Midbrain (tissue), 1 donor: ENCODE data around the gene RAD9A.
A peak's percentile ranks its signal among the peaks of the same experiment; 100 is the strongest.

ENCODE experiments used
- DNase-seq: peaks from one replicate; lab custom pipeline; 2025; lab: John Stamatoyannopoulos, UW

RAD9A gene

DNA sequence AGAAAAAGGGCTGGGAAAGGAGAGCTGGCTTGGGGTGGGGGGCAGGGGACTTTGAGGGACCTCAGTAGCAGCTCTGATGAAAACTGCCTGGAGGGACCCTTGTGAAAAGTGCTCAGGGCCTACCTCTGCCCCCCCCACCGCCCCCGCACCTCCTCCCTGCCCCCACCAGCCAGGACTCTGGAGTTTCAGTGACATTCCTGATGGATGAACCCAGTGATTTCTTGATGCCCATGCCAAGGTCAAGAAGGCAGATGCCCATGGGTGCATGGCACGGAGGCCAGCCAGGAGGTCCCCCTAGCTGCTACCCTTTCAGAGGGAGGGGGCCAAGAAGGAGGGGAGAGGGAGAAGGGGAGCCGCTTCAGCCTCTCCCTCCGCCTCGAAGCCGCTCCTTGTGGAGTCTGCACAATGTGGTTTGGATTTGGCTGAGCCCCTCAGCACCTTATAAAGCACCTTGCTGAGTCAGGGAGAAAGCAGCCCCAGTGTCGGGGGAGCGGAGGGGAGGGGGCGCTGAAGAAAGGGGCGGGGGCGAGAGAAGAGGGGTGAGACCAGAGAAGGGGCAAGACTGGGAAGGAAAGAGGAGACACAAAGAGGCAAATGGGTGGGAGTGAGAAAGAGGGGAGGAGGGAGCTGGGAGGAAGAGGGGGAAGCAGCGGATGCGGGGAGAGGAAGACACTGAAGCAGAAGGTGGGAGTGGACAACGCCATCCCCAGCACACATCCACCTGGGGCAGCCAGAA lies 16.3 kb upstream of the RAD9A start:
- no peak for DNase-seq

DNA sequence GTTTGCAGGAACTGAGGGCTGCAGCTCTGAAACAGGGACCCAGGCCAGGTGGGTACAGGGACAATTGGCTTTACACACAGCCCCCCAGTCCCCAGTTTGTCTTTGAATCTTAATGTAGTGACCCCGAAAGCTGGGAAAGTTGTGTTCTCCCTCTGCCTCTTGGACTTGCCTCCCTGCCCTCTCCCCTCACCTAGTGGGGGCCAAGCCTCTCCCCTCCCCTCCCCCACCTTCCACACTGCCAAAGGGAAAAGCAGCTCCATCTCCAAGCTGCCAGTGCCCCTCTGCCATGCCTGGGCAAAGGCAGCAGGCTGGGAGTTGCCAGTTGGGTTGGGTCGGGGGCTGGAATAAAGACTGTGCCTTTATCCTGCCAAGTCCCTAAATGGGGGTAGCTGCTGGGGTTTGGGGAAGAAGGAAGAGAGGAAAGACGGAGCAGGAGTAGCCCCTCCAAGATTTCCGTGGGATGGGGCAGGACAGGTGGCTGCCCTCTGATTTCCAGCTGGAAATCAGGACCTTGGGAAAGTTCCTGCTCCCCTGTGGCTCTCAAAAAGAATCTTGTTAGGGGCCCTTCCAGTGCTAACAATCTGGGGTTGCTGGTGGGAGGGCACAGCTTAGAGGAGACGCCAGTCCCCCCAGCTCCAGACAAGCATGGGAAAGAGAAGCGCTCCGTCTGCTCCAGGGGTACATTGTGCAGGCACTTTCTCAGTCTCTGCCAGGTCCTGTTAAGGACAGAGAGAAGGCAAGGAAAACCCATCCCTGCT lies 15.5 kb upstream of the RAD9A start:
- no peak for DNase-seq

DNA sequence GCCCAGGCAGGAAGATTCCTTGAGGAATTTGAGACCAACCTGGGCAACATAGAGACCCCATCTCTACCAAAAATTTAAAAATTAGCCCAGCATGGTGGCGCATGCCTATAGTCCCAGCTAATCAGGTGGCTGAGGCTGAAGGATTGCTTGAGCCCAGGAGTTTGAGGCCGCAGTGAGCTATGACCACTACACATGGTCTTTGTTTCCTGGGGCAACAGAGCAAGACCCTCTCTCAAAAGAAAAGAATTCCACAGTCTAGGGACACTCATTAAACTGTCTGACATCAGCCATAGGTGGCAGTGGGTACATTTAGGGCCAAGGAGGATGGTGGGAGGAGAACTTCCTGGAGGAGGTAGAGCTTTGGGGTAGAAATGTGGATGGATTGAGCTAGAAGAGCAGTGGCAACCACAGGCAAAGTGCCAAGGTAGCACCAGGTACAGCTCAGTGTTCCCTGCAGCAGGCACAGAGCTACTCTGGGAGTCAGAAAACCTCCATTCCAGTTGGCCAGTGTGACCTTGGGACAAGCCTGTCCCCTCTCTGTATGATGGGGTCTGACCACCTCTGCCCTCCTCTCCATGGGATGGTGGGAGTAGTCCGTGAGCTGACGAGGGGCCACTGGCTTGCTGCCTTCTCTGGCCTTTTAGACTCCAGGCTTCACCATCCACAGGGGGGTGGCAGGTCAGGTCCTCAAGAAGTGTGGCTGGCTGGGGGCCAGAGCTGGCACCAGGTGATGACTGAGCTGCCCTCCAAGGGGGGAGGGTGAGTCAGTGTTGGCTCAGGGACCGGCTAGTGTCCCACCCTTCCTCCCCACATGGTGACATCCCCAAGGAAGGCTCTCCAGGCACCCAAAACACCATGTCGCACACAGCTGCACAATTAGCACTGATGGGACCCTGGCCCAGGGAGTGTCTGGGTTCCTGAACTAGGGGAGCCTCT lies 14.6 kb upstream of the RAD9A start:
- no peak for DNase-seq

DNA sequence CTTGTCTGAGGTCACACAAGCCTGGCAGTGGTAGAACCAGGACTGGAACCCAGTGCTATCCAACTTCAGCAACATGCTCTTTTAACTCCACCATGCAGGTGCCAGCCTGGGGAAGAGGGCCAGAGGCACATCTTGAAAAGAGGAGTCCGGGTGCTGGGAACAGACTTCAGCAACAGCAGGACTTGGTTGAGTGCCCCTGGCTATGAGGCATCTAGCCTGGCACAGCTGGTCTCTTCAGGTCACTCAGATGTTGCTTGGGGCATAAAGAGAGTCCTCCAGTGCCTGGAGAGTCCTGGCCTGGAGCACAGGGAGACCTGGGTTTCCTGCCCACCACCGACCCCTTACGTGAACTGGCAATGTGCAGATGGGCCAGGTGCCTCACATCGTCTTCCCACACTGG lies 13.2 kb upstream of the RAD9A start:
- no peak for DNase-seq

DNA sequence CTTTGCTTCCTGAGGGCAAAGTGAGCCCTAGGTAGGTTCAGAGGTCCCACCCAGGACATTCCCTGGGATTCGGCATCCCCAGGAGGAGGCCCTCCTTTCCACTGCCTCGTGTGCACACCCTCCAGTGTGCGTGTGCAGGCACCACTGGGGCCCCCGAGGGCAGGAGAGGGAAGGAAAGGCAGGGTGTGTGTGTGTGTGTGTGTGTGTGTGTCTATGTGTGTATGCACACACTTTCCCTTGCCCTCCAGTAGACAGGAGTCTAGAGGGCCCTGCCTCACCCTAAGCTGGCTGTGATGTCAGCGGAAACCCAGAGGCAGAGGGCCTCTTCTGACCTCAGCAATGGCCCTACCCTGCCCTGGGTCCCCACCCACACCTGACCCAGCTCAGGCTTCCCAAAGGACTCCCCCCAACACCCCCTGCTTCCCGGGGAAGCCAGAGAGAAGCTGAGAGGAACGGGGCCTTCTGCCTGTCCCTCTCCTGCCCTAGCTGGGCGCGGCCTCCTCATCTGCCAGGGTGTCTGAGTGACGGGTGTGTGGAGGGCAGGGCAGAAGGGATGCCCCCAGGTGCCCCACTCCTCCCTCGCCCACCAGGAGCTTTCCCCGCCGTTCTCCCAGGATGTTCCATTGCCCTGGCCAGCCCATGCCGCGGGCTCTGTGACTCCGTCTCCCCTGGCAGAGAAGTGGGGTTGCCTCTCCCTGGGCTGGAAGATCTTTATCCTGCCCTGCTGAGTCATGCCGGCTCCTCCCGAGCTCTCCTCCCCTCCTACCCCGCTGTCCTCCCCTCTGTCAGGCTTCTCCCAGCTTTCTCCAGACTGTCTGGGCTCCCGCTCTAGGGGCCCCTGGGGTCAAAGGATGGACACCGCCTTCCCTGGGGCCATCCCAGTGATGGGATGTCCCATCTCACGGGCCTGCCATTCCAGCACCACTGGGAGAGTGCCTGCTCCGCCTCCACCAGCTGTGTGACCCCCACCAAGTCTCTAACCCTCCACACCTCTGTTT lies 12.4 kb upstream of the RAD9A start:
- DNase-seq: no peak

DNA sequence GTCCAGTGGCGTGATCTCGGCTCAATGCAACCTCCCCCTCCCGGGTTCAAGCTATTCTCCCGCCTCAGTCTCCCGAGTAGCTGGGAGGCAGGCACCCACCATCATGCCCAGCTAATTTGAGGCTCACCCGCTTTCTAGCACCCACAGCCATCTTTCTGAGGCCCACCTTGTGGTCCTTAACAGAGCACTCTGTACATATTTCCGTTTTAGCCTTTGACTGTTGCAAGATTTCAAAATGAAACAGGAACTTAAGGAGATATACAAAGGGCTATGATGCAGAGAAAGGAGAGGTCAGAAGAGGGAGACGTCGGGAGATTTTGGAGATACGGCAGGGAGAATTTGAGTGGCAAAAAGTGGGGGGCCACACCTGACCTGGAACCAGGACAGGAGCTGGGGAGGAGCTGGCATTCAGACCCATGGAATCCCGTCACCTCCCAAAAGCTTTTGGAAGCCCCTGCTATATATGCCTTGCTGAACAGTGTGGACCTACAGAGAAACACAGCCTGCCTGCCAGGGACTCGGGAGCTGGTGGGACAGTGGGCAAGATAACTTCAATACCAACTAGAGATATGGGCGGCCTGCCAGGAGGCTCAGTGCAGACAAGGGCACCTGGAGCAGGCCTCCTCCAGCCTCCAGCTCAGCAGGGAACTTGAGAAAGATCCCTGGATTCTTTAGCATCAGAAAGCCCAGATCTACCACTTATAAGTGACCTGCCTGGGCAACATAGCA lies 10.4 kb upstream of the RAD9A start:
- DNase-seq: no peak

DNA sequence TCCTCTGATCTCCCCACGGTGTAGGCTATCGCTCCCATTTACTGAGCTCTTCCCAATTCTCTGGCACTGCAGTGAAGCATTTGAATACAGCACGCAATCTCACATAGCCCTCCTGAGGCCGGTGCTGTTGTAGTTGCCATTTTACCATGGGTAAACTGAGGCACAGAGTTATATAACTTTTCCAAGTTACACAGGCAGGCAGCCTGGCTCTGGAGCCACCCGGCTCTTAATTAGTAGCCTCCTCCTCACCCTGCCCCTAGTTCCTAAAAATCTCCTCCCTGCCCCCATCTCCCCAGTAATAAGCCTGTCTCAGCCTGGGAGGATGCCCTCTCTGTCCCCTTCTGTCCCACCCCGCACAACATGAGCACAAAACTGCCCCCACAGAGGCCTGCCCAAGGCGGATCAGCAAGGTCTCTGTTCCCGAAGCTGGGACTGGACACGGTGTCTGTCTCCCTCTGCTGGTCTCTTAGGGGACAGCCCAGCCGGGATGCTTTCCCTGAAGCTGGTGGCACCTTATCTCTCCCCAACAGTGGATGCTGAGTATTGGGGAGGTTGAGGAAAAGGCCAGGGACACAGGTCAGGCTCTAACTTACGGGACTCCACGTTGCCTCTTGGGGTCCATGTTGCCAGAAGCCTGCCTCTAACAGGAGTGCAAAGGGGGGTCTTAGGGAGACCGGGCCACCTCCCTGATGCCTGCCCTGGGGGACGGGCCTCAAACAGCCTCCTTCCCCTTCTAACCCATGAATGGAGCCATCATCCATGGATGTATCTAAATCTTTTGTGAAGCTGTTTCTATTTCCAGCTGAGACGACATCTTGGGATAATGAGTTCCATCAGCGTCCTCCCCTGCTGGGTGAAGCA lies 9.3 kb upstream of the RAD9A start:
- DNase-seq: peak; percentile 82

DNA sequence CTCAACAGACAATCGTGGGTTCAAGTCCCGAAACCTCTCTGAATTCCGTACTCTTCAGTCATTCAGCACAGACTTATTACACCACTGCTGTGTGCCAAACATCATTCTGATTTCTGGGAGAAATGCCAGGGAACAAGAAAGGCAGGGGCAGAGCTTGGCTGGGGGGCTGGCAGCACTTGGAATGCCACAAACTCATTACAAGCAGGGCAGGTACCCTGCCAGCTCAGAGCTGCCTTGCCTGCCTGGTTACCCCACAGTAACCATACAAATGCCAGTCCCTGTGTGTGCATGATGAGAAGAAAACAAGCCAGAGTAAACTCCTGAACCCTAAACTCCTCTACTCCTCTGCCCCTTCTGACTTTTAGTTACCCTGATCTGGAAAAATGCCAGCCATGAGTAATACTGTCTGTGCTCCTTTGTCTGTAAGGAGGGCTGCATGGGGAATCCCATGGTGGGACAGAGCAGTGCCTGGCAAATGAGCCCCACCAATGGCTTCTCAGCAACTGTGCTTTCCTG lies 6.9 kb upstream of the RAD9A start:
- peak; percentile 78 for DNase-seq

DNA sequence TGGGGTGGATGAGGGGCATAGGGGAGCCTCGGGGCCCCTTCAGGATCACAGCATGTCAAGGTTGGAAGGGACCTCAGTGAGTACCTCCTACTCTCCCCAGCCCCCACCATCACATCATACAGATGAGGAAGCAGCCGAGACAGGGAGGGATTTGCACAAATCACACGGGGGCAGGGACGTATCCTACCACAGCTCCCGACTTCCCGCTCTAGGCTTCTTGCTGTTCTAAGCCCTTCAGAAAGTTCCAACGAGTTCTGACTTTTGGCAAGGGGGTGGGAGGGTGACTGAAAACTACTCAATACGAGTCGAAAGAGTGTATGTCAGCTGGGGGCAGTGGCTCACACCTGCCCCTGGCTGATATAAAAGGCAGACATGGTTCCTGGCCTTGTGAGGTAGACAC lies 4.7 kb upstream of the RAD9A start:
- DNase-seq: no peak

DNA sequence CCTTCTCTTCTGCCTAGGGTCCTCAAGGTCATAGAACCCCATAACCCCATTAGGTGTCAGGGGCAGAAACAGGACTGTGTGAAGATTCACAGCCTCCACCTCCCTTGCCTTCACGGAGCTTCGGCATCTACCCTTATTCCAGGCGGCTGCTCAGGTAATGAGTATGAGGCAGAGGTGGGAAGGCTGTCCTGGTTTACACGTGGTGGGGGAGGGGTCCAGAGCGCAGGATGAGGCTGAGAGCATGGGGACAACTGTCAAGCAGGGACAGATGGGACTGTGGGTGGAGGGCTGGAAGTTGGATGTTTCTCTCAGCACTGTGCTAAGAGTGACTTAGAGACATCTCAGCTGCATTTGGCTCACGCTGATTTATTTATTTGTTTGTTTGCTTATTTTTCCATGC lies 4.3 kb upstream of the RAD9A start:
- DNase-seq: no peak

DNA sequence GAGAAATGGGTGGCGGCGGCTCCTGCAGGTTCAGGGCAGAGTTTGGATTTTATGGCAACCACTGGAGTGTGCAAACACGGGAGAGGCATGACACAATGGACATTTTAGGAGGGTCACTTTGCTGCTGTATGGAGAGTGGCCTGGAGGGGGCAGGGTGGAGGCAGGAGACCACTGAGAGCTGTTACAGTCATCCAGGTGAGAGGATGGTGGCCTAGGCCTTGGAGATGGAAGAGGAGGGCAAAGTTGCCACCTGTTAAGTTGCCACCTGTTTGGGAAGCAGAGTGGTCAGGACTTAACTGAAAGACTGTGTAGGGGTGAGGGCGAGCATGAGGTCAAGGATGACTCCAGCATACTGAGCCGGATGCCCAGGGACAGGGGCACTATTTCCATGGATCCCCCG lies 2.3 kb upstream of the RAD9A start:
- DNase-seq: no peak

DNA sequence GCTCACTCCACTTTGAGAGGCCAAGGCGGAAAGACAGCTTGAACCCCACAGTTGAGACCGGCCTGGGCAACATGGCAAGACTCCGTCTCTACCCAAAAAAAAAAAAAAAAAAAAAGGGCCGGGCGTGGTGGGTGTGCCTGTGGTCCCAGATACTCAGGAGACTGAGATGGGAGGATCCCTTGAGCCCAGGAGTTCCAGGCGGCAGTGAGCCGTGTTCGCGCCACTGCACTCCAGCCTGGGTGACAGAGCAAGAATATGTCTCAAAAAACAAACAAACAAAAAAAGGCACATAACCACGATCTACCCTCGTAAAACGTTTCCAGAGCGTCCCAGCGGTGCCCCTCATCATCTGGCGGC lies 861 bp upstream of the RAD9A start:
- DNase-seq: no peak

DNA sequence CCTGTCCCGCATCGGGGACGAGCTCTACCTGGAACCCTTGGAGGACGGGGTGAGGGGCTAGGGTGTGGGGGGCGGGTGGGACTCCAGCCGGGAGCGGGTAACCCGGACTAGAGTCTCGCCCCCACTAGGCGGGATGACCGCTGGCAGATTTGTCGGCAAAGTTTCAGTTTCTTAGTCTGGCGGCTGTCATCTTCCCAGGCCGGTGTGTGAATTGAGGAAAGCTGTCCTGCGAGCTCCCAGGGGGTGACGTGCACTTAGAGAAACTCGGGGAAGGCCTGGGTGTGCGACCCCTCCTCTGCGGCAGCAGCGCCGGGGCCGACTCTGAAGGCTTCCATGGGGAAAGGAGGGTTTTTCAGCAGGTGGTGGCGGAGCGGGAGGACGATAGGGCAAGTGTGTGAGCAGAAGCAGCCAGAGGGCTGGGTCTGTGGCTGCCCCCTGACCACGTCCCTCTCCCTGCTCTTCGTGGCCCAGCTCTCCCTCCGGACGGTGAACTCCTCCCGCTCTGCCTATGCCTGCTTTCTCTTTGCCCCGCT lies 463 bp downstream of the RAD9A start:
- DNase-seq: no peak

DNA sequence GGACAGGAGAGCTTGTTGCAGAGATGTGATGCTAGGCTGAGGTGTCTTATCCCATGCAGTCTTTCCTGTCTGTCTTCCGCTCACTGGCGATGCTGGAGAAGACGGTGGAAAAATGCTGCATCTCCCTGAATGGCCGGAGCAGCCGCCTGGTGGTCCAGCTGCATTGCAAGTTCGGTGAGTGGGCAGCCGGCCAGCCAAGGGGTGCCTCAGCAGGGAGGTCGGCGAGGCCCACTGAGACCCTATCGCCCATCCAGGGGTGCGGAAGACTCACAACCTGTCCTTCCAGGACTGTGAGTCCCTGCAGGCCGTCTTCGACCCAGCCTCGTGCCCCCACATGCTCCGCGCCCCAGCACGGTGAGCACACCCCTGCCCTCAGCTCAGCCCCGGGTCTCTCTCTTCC lies 1.7 kb downstream of the RAD9A start:
- no peak for DNase-seq

DNA sequence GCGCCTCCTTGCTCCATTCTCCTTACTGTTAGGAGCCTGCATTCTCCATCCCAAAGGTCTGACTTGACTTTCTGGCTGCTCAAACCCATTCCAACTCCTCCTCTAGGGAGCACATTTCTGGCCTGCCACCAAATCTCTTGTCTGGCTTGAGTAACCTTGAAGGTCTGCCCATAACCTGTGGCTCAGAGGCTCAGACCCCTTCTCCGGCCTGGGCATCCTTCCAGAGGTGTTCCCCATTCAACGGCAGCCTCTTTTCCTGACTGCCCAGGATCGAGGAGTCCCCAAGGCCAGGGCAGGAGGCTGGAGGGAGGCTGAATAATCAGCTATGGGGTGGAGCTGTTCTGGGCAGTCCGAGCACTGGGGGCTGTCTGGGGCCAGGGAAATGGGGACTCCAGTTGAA lies 2.2 kb downstream of the RAD9A start:
- no peak for DNase-seq

DNA sequence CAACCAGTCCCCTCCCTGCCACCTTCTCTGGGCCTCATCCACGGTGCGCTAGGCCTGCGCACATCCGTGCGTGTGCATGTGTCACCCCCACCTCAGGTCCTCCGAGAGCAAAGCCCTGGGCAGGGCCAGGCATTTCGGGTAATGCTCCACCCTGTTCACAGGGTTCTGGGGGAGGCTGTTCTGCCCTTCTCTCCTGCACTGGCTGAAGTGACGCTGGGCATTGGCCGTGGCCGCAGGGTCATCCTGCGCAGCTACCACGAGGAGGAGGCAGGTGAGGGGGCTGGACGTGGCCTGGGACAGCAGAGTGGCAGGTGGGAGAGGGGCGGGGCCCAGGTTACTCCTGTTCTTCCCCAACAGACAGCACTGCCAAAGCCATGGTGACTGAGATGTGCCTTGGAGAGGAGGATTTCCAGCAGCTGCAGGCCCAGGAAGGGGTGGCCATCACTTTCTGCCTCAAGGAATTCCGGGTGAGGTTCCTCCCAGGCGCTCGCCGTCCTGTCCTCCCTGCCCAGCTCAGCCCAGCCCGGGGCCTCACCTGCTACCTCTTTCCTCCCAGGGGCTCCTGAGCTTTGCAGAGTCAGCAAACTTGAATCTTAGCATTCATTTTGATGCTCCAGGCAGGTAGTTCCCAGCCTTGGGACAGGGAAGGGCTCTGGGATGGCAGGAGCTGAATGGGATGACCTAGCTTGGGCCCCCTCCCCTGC lies 3.9 kb downstream of the RAD9A start:
- DNase-seq: no peak

DNA sequence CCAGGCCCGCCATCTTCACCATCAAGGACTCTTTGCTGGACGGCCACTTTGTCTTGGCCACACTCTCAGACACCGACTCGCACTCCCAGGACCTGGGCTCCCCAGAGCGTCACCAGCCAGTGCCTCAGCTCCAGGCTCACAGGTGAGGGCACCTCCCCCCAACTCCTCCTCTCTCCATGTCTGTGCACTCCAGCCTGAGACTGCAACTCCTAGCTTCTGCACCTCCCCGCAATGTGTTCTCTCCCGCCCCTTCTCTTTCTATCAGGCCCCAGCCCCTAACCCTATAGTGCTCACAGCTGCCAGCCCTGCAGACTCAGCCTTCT lies 4.4 kb downstream of the RAD9A start:
- DNase-seq: no peak

DNA sequence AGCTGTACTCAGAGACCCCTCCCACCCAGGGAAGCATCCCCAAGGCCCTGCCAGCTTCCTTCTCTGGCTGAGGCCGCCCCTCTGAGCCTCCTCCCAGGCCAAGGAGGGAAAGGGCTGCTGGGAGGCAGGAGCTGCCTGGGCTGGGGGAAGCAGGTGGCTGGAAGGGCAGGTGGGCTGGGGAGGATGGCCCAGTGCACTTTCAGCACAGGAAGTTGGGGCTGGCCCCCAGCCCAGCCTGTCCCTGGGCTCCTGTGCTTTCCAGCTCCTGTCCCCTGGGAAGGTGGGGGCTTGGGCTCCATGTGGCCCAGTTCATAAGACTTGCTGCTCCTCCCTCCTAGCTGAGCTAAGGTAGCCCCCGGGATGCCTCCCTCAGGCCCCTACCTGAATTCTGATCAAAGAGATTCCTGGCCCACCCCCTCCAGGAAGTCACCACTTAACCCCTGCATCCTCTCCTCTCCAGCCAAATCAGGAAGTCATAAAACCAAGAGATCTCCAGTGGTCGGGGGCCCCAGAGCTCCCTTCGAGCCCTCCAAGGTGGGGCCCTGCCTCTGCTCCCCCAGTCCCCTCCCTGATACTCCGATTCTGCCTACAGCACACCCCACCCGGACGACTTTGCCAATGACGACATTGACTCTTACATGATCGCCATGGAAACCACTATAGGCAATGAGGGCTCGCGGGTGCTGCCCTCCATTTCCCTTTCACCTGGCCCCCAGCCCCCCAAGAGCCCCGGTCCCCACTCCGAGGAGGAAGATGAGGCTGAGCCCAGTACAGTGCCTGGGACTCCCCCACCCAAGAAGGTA lies 5.0 kb downstream of the RAD9A start:
- no peak for DNase-seq
